CD4-positive, alpha-beta memory T cell (primary cell): ENCODE measurements around the gene AVPR2. TPM values are rescaled to one million over a fixed set of nuclear protein-coding genes. Genes with fewer than 3 reads are reported as not detected.
A peak's percentile ranks its signal among the peaks of the same experiment; 100 is the strongest.

Experiments used
- CTCF ChIA-PET: fragments of 350-600 bp; sonication (Branson Sonifier 250); formaldehyde crosslinking; loops from one replicate; lab custom pipeline; 2021; ENCODE audit warnings: inconsistent platforms; ENCODE audit not compliant: partially characterized antibody; lab: Charles Lee
- POLR2A ChIA-PET: fragments of 350-600 bp; sonication (Branson Sonifier 250); formaldehyde crosslinking; loops from one replicate; lab custom pipeline; 2021; ENCODE audit not compliant: partially characterized antibody; lab: Charles Lee
- DNase-seq, 5 donors: peaks; one replicate each; pipeline versions ENCODE4 v3.0.0 to v3.0.0-alpha.2; 2020 to 2022; ENCODE audit warnings: mixed read lengths in 1 of 5
- H3K27ac ChIP-seq: one replicate; pipeline ENCODE4 v1.7.0; 2013; ENCODE audit warnings: low read depth, low read length
- H3K27me3 ChIP-seq: 2 replicates; pipeline ENCODE4 v1.7.0; 2013; ENCODE audit warnings: mild to moderate bottlenecking, low read length, moderate library complexity; ENCODE audit not compliant: insufficient read depth
- H3K36me3 ChIP-seq: 2 replicates; pipeline ENCODE4 v1.7.0; 2013; ENCODE audit warnings: mild to moderate bottlenecking, low read length, moderate library complexity; ENCODE audit not compliant: insufficient read depth
- H3K4me1 ChIP-seq: 2 replicates; pipeline ENCODE4 v1.7.0; 2013; ENCODE audit warnings: mild to moderate bottlenecking, low read length, moderate library complexity; ENCODE audit not compliant: insufficient read depth
- H3K4me3 ChIP-seq, 2 donors: one replicate each; pipeline ENCODE4 v1.7.0; 2013; ENCODE audit warnings: low read length in 2 of 2, mild to moderate bottlenecking in 1 of 2
- H3K9me3 ChIP-seq, 2 donors: one replicate each; pipeline ENCODE4 v1.7.0; 2013; ENCODE audit warnings: low read length in 2 of 2, control low read depth in 1 of 2; ENCODE audit not compliant: control insufficient read depth in 1 of 2
- H3K27ac Mint-ChIP-seq, 7 donors: one replicate each; pipeline ENCODE4 v1.8.0; 2020 to 2021; ENCODE audit warnings: mixed read lengths in 7 of 7, mild to moderate bottlenecking in 6 of 7, inconsistent platforms in 3 of 7, moderate library complexity in 3 of 7
- H3K27me3 Mint-ChIP-seq, 2 donors: one replicate each; pipeline ENCODE4 v1.8.0; 2020 to 2021; ENCODE audit warnings: mixed read lengths in 2 of 2
- H3K36me3 Mint-ChIP-seq, 2 donors: one replicate each; pipeline ENCODE4 v1.8.0; 2020 to 2021; ENCODE audit warnings: mixed read lengths in 2 of 2, inconsistent platforms in 1 of 2, mild to moderate bottlenecking in 1 of 2
- H3K4me1 Mint-ChIP-seq, 4 donors: one replicate each; pipeline ENCODE4 v1.8.0; 2020 to 2021; ENCODE audit warnings: mixed read lengths in 4 of 4, mild to moderate bottlenecking in 1 of 4
- H3K4me3 Mint-ChIP-seq, 8 donors: one replicate each; pipeline ENCODE4 v1.8.0; 2020 to 2021; ENCODE audit warnings: mixed read lengths in 8 of 8, mild to moderate bottlenecking in 7 of 8, moderate library complexity in 6 of 8, inconsistent platforms in 3 of 8
- H3K9me3 Mint-ChIP-seq, 8 donors: one replicate each; pipeline ENCODE4 v1.8.0; 2020 to 2021; ENCODE audit warnings: mixed read lengths in 8 of 8, mild to moderate bottlenecking in 5 of 8, inconsistent platforms in 3 of 8, moderate library complexity in 1 of 8
- intact Hi-C: fragments of 100-400 bp; cut with micrococcal nuclease; formaldehyde crosslinking; loops from one replicate; pipeline ENCODE4 v1.15.1; 2023
- polyA plus RNA-seq, 2 donors: library from polyadenylated mRNA; unstranded; fragments of 300-500 nt; fragmentation: Illumina TruSeq; gene quantifications; one replicate each; pipeline ENCODE4 v1.2.3, GENCODE V29; 2021
- total RNA-seq, 2 experiments: library from RNA; stranded (reverse); gene quantifications; one replicate each; pipeline ENCODE4 v1.2.3, GENCODE V29; 2021

Gene AVPR2
- total and polyA plus RNA-seq, 4 experiments from 2014 or later = 0.15 TPM; not detected in 3

DNA sequence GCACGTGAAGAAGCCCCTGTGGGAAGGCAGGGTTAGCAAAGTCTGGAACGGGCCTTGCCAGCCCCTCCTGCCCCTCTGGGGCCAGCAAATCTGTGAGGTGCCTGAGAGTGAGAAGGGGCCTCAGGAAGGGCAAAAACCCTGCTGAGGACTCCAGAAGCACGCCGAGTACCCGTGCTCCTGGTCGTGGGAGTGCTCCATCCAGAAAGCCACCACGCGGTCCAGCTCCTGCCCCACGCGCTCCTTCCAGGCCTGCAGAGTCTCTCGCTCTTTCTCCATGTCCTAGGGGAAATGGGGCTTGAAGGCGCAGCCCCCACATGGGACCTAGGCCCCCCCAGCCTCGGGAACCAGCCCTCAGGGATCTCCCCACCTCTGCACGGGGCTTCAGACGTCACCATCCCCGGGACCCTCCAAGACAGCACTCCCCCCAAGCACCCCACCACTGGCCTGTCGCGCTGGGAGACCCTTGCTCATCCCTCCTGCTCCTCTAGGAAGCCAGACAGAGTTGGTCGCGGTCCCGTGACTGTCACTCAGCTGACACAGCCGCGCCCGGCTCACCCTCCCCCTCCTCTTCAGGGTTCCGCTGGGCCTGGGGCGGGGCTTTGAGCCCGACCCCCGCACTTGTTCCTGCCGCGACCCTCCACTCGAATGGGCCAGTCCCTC is 39.8 kb downstream of the AVPR2 start, which contains the start of gene RENBP:
TSS of gene RENBP (minus strand) at position 504 of the 660 bp plus-strand sequence. CDS start at position 471, 33 bp downstream.
- DNase-seq = peak in 1 of 5 donors; percentile 42
- intact Hi-C loops = no loop called here
- Mint-ChIP-seq H3K36me3 (peaks cover 4 to 8% of the 10 kb centered on the region in 2 donors), H3K4me1 (peaks cover 5 to 19% (median 8%) of the 10 kb centered on the region in 4 donors), H3K4me3 (peak within 1 kb of the TSS; percentile 69 to 89 (median 80)), H3K27ac (peak within 1 kb of the TSS; percentile 10 to 84 (median 77)), H3K27me3 (no peaks in the 10 kb centered on the region), H3K9me3 (peaks cover 0 to under 1% (median 0%) of the 10 kb centered on the region in 8 donors)
- Histone ChIP-seq H3K9me3 (no peaks in the 10 kb centered on the region), H3K36me3 (no peaks in the 10 kb centered on the region), H3K27me3 (no peaks in the 10 kb centered on the region), H3K27ac (peak within 1 kb of the TSS; percentile 47), H3K4me3 (peak within 1 kb of the TSS; percentile 17 to 32), H3K4me1 (peaks cover 20% of the 10 kb centered on the region)
- ChIA-PET POLR2A (interaction anchor here (0.7 to 21.2 kb wide), 3 partner anchors 17 to 468 kb away, joined by 3 to 447 read pairs (median 3); partner anchors contain the start of genes ARHGAP4 and NAA10), CTCF (interaction anchor here (1.3 to 10.4 kb wide), 3 partner anchors 16 to 583 kb away, joined by 3 to 290 read pairs (median 28); partner anchors contain the start of genes ARHGAP4, NAA10 and PLXNB3)

DNA sequence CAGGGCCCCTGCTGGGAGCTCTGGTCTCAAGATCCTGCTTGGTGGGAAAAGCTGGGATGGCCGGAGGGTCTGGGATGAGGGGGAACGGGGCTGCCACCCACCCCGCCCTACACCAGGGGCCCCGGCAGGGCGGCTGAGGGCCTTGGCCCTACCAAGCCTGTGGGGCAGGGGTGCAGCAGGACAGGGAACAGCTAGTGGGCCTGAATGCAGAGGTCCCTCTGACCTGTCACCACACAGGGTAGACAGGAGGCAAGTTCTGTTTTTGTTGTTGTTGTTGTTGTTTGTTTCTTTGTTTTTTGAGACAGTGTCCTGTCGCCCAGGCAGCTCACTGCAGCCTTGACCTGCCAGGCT is 40.3 kb downstream of the AVPR2 start:
- H3K4me3 Mint-ChIP-seq = peak overlapping the region in 1 of 8 donors; percentile 4
- H3K27me3 Mint-ChIP-seq = no peaks in the 10 kb centered on the region
- peaks cover 20% of the 10 kb centered on the region for H3K4me1 ChIP-seq
- H3K9me3 Mint-ChIP-seq = peaks cover 0 to 2% (median 0%) of the 10 kb centered on the region in 8 donors
- no peak overlapping the region for H3K27ac ChIP-seq
- H3K36me3 ChIP-seq = peaks cover 2% of the 10 kb centered on the region
- H3K9me3 ChIP-seq = no peaks in the 10 kb centered on the region
- H3K4me3 ChIP-seq = peak overlapping the region in 1 of 2 donors; percentile 17
- no peaks in the 10 kb centered on the region for H3K27me3 ChIP-seq
- CTCF ChIA-PET = interaction anchor here (0.6 to 10.4 kb wide), 5 partner anchors 9 to 582 kb away, joined by 3 to 290 read pairs (median 3); partner anchors contain the start of genes ARHGAP4, NAA10 and PLXNB3
- POLR2A ChIA-PET = interaction anchor here (0.7 to 21.2 kb wide), 3 partner anchors 18 to 467 kb away, joined by 3 to 447 read pairs (median 4); partner anchors contain the start of genes ARHGAP4 and NAA10
- H3K4me1 Mint-ChIP-seq = peaks cover 5 to 19% (median 8%) of the 10 kb centered on the region in 4 donors
- intact Hi-C loops = loop anchor here (5.0 kb wide), 1 partner anchor 37 kb away; no protein-coding TSS in a partner anchor
- H3K36me3 Mint-ChIP-seq = peaks cover 4 to 9% of the 10 kb centered on the region in 2 donors
- peak overlapping the region in 2 of 7 donors; percentile 58 to 70 for H3K27ac Mint-ChIP-seq
- no peak for DNase-seq

DNA sequence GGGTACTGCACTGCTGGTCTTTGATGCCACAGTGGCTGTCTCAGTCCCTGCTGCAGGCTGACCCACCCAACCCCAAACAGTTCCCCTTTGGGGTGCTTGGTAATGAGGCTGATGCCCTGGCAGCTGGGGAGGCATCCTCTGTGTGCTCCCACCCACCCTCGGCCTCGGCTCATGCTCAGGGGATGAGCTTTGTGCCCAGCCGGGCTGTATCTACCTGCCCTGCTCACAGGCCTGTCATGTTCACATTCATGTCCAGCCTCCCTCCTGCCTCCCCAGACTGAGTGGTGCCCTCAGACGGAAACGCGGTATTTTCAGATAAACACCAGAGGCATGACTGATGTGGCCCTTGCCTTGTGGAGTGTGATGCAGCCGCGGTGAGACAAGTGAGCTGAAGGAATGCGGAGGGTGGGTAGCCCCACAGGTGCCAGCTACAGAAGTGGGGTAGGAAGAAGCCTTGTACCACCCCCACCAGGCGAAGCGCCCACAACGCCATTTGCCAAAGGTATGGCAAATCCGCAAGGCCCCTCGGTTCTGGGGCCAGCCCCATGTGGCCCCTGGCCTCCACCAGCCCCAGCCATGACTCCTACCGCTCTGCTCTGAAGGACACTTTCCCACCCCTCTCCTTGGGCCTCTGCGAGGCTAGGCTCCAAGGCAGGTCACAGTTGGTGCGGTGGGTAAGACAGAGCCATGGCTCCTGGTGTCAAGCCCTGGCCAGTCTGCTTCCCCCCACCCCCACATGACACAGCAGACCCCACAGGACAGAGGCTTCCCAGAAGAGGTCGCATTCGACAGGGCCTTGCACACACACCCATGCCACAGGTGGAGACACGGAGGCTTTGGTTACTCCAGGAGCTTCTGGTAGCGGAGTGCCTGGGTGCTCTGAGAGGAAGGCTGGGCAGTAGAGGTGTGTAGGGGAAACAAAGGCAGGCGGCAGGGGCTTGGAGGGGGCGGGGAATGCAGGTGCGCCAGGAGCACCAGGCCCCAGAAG is 41.8 kb downstream of the AVPR2 start:
- Histone ChIP-seq H3K9me3 (no peaks in the 10 kb centered on the region), H3K27ac (no peak overlapping the region), H3K4me1 (peaks cover 20% of the 10 kb centered on the region), H3K36me3 (peaks cover 17% of the 10 kb centered on the region), H3K4me3 (no peak overlapping the region), H3K27me3 (no peaks in the 10 kb centered on the region)
- Mint-ChIP-seq H3K27ac (peak overlapping the region in 4 of 7 donors; percentile 17 to 65 (median 52)), H3K4me1 (peaks cover 5 to 17% (median 7%) of the 10 kb centered on the region in 4 donors), H3K36me3 (peaks cover 15 to 16% of the 10 kb centered on the region in 2 donors), H3K4me3 (no peak overlapping the region), H3K27me3 (no peaks in the 10 kb centered on the region), H3K9me3 (peaks cover 0 to 2% (median 0%) of the 10 kb centered on the region in 8 donors)
- peak in 1 of 5 donors; percentile 11 for DNase-seq
- POLR2A ChIA-PET = interaction anchor here (0.9 to 21.2 kb wide), 5 partner anchors 19 to 74 kb away, joined by 3 to 447 read pairs (median 4); partner anchors contain the start of genes ARHGAP4, IRAK1 and NAA10
- intact Hi-C loops = loop anchor here (5.0 kb wide), 1 partner anchor 39 kb away; no protein-coding TSS in a partner anchor
- CTCF ChIA-PET = interaction anchor here (0.7 to 10.4 kb wide), 18 partner anchors 9 to 1004 kb away, joined by 3 to 290 read pairs (median 5); partner anchors contain the start of genes ARHGAP4, HCFC1, IDH3G and NAA10

DNA sequence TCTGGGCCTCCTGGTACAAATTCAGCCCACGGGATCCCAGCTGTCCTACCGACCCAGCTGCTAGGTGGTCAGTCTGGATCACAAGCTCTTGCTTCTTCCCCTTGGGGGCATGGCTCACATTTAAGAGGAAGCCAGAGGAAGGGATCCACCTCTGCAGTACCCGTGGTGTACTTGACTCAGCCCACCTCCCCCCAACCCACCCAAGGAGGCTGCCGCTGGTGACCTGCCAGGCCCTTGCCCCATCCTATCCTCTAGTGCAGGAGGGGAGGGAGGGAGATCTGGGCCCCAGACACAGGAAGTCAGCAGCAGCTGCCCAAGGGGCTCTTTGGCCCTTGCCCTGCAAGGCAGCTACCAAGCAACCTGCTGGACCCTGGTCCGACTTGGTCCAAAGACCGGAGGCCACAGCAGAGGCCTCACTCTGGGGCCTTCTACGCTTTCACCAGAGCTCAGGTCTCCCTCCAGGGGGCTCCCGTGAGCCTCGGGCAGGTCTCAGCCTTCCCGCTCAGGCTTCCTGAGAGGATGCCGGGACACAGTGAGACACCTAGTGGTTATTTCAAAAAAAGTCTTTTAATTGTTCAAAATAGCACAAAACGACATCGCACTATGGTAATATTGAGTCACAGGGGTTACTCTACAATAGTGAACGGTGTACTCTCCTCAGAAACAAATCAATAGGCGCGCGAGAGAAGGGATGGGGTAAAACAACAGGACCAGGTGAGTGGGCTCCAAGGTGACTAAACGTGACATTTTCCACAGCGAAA is 42.7 kb downstream of the AVPR2 start:
- peak overlapping the region; percentile 9 for H3K27ac ChIP-seq
- DNase-seq = peak; percentile 77 to 82 (median 80)
- peaks cover 21% of the 10 kb centered on the region for H3K36me3 ChIP-seq
- H3K4me1 Mint-ChIP-seq = peaks cover 5 to 16% (median 6%) of the 10 kb centered on the region in 4 donors
- peak overlapping the region in 6 of 7 donors; percentile 40 to 91 (median 68) for H3K27ac Mint-ChIP-seq
- intact Hi-C loops = loop anchor here (1.0 to 5.0 kb wide), 3 partner anchors 23 to 183 kb away; partner anchors contain the start of gene PLXNB3
- no peak overlapping the region for H3K4me3 Mint-ChIP-seq
- POLR2A ChIA-PET = interaction anchor here (0.9 to 21.2 kb wide), 8 partner anchors 20 to 184 kb away, joined by 3 to 447 read pairs (median 4); partner anchors contain the start of genes ARHGAP4, HCFC1, IRAK1 and NAA10
- peaks cover 18% of the 10 kb centered on the region in 2 donors for H3K36me3 Mint-ChIP-seq
- no peaks in the 10 kb centered on the region for H3K9me3 ChIP-seq
- H3K4me3 ChIP-seq = no peak overlapping the region
- CTCF ChIA-PET = interaction anchor here (0.7 to 10.4 kb wide), 19 partner anchors 10 to 1005 kb away, joined by 3 to 290 read pairs (median 5); partner anchors contain the start of genes ARHGAP4, HCFC1, IDH3G and NAA10
- H3K4me1 ChIP-seq = peaks cover 20% of the 10 kb centered on the region
- no peaks in the 10 kb centered on the region for H3K27me3 ChIP-seq
- peaks cover 0 to 2% (median 0%) of the 10 kb centered on the region in 8 donors for H3K9me3 Mint-ChIP-seq
- no peaks in the 10 kb centered on the region for H3K27me3 Mint-ChIP-seq

DNA sequence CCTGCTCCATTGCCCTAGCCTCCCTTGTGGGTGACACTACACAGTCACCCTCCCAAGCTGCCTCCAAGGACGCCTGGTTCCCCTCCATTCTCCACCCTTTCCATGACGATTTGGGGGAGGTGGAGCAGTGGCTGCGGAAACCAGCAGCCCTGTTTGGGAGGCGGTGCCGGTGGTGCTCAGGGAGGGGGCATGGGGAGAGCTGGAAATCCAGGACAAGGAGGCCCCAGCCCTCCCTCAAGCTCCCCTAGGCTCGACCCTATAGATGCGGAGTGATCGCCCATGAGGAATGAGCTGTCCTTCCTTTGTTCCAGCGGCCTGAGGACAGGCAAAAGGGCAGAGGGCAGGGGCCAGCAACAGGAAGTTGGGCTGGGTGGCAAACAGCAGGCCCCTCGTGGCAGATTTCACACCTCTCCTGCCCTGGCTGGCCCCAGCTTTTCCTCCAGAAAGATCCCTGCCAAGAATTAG is 43.6 kb downstream of the AVPR2 start:
- H3K27me3 ChIP-seq = no peaks in the 10 kb centered on the region
- peak in 1 of 5 donors; percentile 22 for DNase-seq
- peaks cover 18% of the 10 kb centered on the region in 2 donors for H3K36me3 Mint-ChIP-seq
- H3K9me3 ChIP-seq = no peaks in the 10 kb centered on the region
- intact Hi-C loops = loop anchor here (5.0 kb wide), 1 partner anchor 41 kb away; no protein-coding TSS in a partner anchor
- peak overlapping the region in 1 of 7 donors; percentile 53 for H3K27ac Mint-ChIP-seq
- no peak overlapping the region for H3K27ac ChIP-seq
- H3K27me3 Mint-ChIP-seq = no peaks in the 10 kb centered on the region
- POLR2A ChIA-PET = interaction anchor here (1.1 to 21.2 kb wide), 7 partner anchors 19 to 184 kb away, joined by 3 to 447 read pairs (median 4); partner anchors contain the start of genes ARHGAP4, HCFC1, IRAK1 and NAA10
- H3K36me3 ChIP-seq = peaks cover 29% of the 10 kb centered on the region
- CTCF ChIA-PET = interaction anchor here (0.7 to 10.4 kb wide), 8 partner anchors 20 to 584 kb away, joined by 3 to 290 read pairs (median 12); partner anchors contain the start of genes ARHGAP4, HCFC1, NAA10 and PLXNB3
- H3K4me1 ChIP-seq = peaks cover 21% of the 10 kb centered on the region
- peaks cover 5 to 19% (median 6%) of the 10 kb centered on the region in 4 donors for H3K4me1 Mint-ChIP-seq
- H3K9me3 Mint-ChIP-seq = peaks cover 0 to 2% (median 0%) of the 10 kb centered on the region in 8 donors
- H3K4me3 ChIP-seq = no peak overlapping the region
- H3K4me3 Mint-ChIP-seq = no peak overlapping the region
